HepG2 (cell line): ENCODE data around the gene TMEM170B.

Source experiments
- DMAP1 ChIP-seq: IDR thresholded peaks from 2 replicates; pipeline ENCODE4 v1.6.1; 2016
- MYNN ChIP-seq: sonication (generic); formaldehyde crosslinking; IDR thresholded peaks from 2 replicates; pipeline ENCODE4 v1.4.0; 2020; ENCODE audit warnings: mild to moderate bottlenecking, low read depth, missing genetic modification reagents
- PATZ1 ChIP-seq: sonication (generic); formaldehyde crosslinking; IDR thresholded peaks from 2 replicates; pipeline ENCODE4 v1.4.0; 2020; ENCODE audit warnings: missing genetic modification reagents
- RELA ChIP-seq: sonication (generic); formaldehyde crosslinking; IDR thresholded peaks from 2 replicates; pipeline ENCODE4 v1.4.0; 2020; ENCODE audit warnings: missing genetic modification reagents
- RFX5 ChIP-seq: IDR thresholded peaks from 2 replicates; pipeline ENCODE4 v1.6.1; 2011; ENCODE audit warnings: low read depth, low read length, improper control_type of control experiment
- ZBTB25 ChIP-seq: IDR thresholded peaks from 2 replicates; pipeline ENCODE4 v1.6.1; 2018; ENCODE audit warnings: missing genetic modification reagents

- TF ChIP-seq ZBTB25 (CRISPR knock-in tag) (no peak), PATZ1 (CRISPR knock-in tag) (no peak), DMAP1 (CRISPR knock-in tag) (no peak), RFX5 (no peak), MYNN (CRISPR knock-in tag) (no peak), RELA (no peak)
Observed at GRCh38 chr6:11491596-11492463, 45.7 kb upstream of the TMEM170B start.
